Endothelial cell of umbilical vein (primary cell): ENCODE measurements around the gene LAD1. TPM values are rescaled to one million over a fixed set of nuclear protein-coding genes. Genes with fewer than 3 reads are reported as not detected.

Source experiments
- BruUV-seq: library from RNA; stranded (reverse); fragments of 400-500 nt; replicated peaks from 2 replicates; lab custom pipeline; 2021; lab: Mats Ljungman, UMichigan
- CTCF ChIA-PET: fragments of 300-600, 350-600 bp; sonication (Branson Sonifier 250); formaldehyde crosslinking; loops from one replicate; lab custom pipeline; 2021; ENCODE audit warnings: antibody characterized with exemption, inconsistent platforms; lab: Charles Lee
- POLR2A ChIA-PET: fragments of 300-600, 350-600 bp; sonication (Branson Sonifier 250); formaldehyde crosslinking; loops from one replicate; lab custom pipeline; 2021; ENCODE audit warnings: antibody characterized with exemption, inconsistent platforms; lab: Charles Lee
- DNase-seq: peaks from one replicate; pipeline ENCODE4 v3.0.0-alpha.2; 2011; ENCODE audit warnings: low read depth, low spot score
- FAIRE-seq: peaks from 2 replicates; lab custom pipeline; 2011; peaks lifted over from hg19 to GRCh38; lab: Jason Lieb, UNC
- H2AFZ ChIP-seq: 2 replicates; pipeline ENCODE4 v1.6.0; 2012; ENCODE audit warnings: low read depth, low read length, control low read depth, inconsistent platforms
- H3K27ac ChIP-seq: 2 replicates; pipeline ENCODE4 v1.5.1; 2011; ENCODE audit warnings: low read depth, mild to moderate bottlenecking, control low read depth, low read length, moderate library complexity; ENCODE audit not compliant: insufficient read depth
- H3K27me3 ChIP-seq, 2 experiments: 2 replicates each; pipeline versions ENCODE4 v1.6.0 to v1.6.1; 2011; ENCODE audit warnings: low read length in 2 of 2, mixed read lengths in 1 of 2; ENCODE audit not compliant: control insufficient read depth in 2 of 2, insufficient read depth in 2 of 2
- H3K36me3 ChIP-seq, 2 experiments: 2 replicates in 1 of 2; 3 replicates in 1 of 2; pipeline ENCODE4 v1.5.1; 2011; ENCODE audit warnings: low read length in 2 of 2, mild to moderate bottlenecking in 1 of 2, moderate library complexity in 1 of 2; ENCODE audit not compliant: control insufficient read depth in 2 of 2, insufficient read depth in 2 of 2; ENCODE audit errors: extremely low read depth in 1 of 2
- H3K4me1 ChIP-seq: 3 replicates; pipeline ENCODE4 v1.5.1; 2011; ENCODE audit warnings: mild to moderate bottlenecking, low read length; ENCODE audit not compliant: control insufficient read depth, insufficient read depth; ENCODE audit errors: extremely low read depth
- H3K4me2 ChIP-seq: 2 replicates; pipeline ENCODE4 v1.6.1; 2011; ENCODE audit warnings: low read length, control low read depth, mixed read lengths; ENCODE audit not compliant: insufficient read depth
- H3K4me3 ChIP-seq, 3 experiments: fragments of 200-600 bp in 1 of 3; sonication (generic), shearing (Covaris generic) in 1 of 3; replicated peaks in 1 of 3; 2 replicates each; pipeline ENCODE4 v1.5.1; 2011 to 2016; ENCODE audit warnings: control low read depth in 3 of 3, low read length in 3 of 3, mild to moderate bottlenecking in 2 of 3, inconsistent platforms in 1 of 3, low read depth in 1 of 3, moderate library complexity in 1 of 3; ENCODE audit not compliant: insufficient read depth in 1 of 3
- H3K79me2 ChIP-seq: 2 replicates; pipeline ENCODE4 v1.6.0; 2012; ENCODE audit warnings: low read length, inconsistent platforms; ENCODE audit not compliant: control insufficient read depth, insufficient read depth
- H3K9ac ChIP-seq: replicated peaks from 2 replicates; pipeline ENCODE3; 2011; ENCODE audit warnings: low read length, control low read depth; ENCODE audit not compliant: insufficient read depth; ENCODE audit errors: extremely low read depth
- H3K9me1 ChIP-seq: replicated peaks from 3 replicates; pipeline ENCODE4 v1.6.0; 2011; ENCODE audit warnings: mild to moderate bottlenecking, low read length; ENCODE audit not compliant: control insufficient read depth, insufficient read depth; ENCODE audit errors: extremely low read depth
- H3K9me3 ChIP-seq: replicated peaks from 2 replicates; pipeline ENCODE4 v1.5.1; 2012; ENCODE audit warnings: low read length, inconsistent platforms; ENCODE audit not compliant: control insufficient read depth, insufficient read depth
- H4K20me1 ChIP-seq: replicated peaks from 2 replicates; pipeline ENCODE3; 2011; ENCODE audit warnings: mild to moderate bottlenecking, low read length; ENCODE audit not compliant: control insufficient read depth, insufficient read depth; ENCODE audit errors: extremely low read depth
- EZH2 ChIP-seq: IDR thresholded peaks from 2 replicates; pipeline ENCODE4 v1.6.1; 2012; ENCODE audit warnings: borderline replicate concordance, low read depth, mild to moderate bottlenecking, moderate library complexity, low read length, inconsistent platforms; ENCODE audit not compliant: severe bottlenecking
- FOS ChIP-seq: IDR thresholded peaks from 2 replicates; pipeline ENCODE4 v1.6.1; 2011; ENCODE audit warnings: mild to moderate bottlenecking, low read length, moderate library complexity, borderline replicate concordance; ENCODE audit not compliant: insufficient read depth
- GATA2 ChIP-seq: IDR thresholded peaks from 2 replicates; pipeline ENCODE4 v1.7.0; 2011; ENCODE audit warnings: low read depth, mild to moderate bottlenecking, moderate library complexity, mixed read lengths, low read length; ENCODE audit not compliant: insufficient read length, insufficient read depth
- JUN ChIP-seq: IDR thresholded peaks from 2 replicates; pipeline ENCODE4 v1.6.1; 2011; ENCODE audit warnings: borderline replicate concordance, low read depth; ENCODE audit not compliant: insufficient read length, insufficient read depth
- MYC ChIP-seq: IDR thresholded peaks from one replicate; pipeline ENCODE4 v1.6.1; 2011; ENCODE audit warnings: mild to moderate bottlenecking, low read depth, low read length
- POLR2A ChIP-seq: IDR thresholded peaks from 2 replicates; pipeline ENCODE4 v1.6.1; 2012; ENCODE audit warnings: low read depth, mild to moderate bottlenecking, control low read depth, low read length
- POLR2AphosphoS5 ChIP-seq: IDR thresholded peaks from 2 replicates; pipeline ENCODE4 v1.6.1; 2012; ENCODE audit warnings: low read depth, mild to moderate bottlenecking, control low read depth, low read length, moderate library complexity; ENCODE audit not compliant: insufficient read depth
- dilution Hi-C: fragments of 300-500 bp; cut with MboI; formaldehyde crosslinking; loops from one replicate; pipeline ENCODE4 v1.15.0; 2019; ENCODE audit warnings: low sequenced_read_pairs; ENCODE audit not compliant: extremely low pct_ligation_motif_present
- intact Hi-C: fragments of 100-400 bp; cut with micrococcal nuclease; formaldehyde crosslinking; loops from one replicate; pipeline ENCODE4 v1.10.0; 2022
- polyA plus RNA-seq, 4 experiments: library from polyadenylated mRNA; depleted of rRNA in 3 of 4; stranded (reverse) in 3 of 4; unstranded in 1 of 4; fragments of >200 nt; gene quantifications; 2 replicates each; pipeline versions ENCODE4 v1.2.1 to v1.2.3, GENCODE V29; 2011 to 2012; ENCODE audit warnings: missing spikeins in 1 of 4
- total RNA-seq: library from RNA; stranded (reverse); gene quantifications from 2 replicates; pipeline ENCODE4 v1.2.3, GENCODE V29; 2021
- TF ChIP-seq, protein P1 (sequence below), 2 donors: IDR thresholded peaks; 1 replicate in 1 of 2; 2 replicates in 1 of 2; pipeline ENCODE4 v1.5.1; 2011; ENCODE audit warnings: low read length in 2 of 2, mild to moderate bottlenecking in 2 of 2, moderate library complexity in 2 of 2, control low read depth in 1 of 2, inconsistent platforms in 1 of 2, low read depth in 1 of 2; ENCODE audit not compliant: insufficient read depth in 1 of 2; ENCODE audit errors: extremely low read depth in 1 of 2
- TF ChIP-seq, protein P2 (sequence below): IDR thresholded peaks from 2 replicates; pipeline ENCODE4 v1.6.1; 2011; ENCODE audit not compliant: insufficient read depth, insufficient read length

Gene LAD1
- total and polyA plus RNA-seq, 2 donors (not counting 3 experiments of a cell fraction or from before 2014, with no cell fraction given), result not detected

DNA sequence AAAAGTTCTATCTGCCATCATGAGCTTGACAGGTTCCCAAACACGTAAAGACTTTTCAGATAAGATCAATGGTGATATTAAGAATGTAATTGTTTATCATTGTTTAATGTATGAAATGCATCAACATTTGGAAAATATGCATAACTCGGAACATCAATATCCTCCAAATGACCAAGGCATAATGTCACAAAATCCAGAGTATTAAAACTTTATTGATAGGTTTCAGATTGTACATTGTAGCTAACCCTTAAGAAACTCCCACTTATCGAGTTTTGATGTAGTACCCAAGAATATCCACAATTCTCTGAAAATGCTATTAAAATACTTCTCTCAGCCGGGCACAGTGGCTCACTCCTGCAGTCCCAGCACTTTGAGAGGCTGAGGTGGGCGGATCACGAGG, 34.5 kb upstream of the LAD1 start:
- Histone ChIP-seq H3K36me3 (no peaks in the 10 kb centered on the region), H3K9me1 (no peaks in the 10 kb centered on the region), H3K27me3 (peaks cover 5 to 10% of the 10 kb centered on the region in 2 experiments), H4K20me1 (no peaks in the 10 kb centered on the region), H3K27ac (no peak overlapping the region), H3K9ac (no peak overlapping the region), H3K4me2 (no peak overlapping the region), H3K4me3 (no peak overlapping the region), H3K4me1 (no peaks in the 10 kb centered on the region), H2AFZ (no peak overlapping the region), H3K79me2 (no peaks in the 10 kb centered on the region), H3K9me3 (no peaks in the 10 kb centered on the region)
- dilution Hi-C loops (no loop called here), intact Hi-C loops (loop anchor here (2.0 kb wide), 1 partner anchor 49 kb away; no protein-coding TSS in a partner anchor)
- FAIRE-seq (no peak), DNase-seq (no peak)
- POLR2A ChIA-PET, result no interaction called here
- TF ChIP-seq JUN (no peak), EZH2 (no peak), FOS (no peak), POLR2AphosphoS5 (no peak), MYC (no peak), GATA2 (no peak), POLR2A (no peak)
- TF ChIP-seq, protein P1, sequence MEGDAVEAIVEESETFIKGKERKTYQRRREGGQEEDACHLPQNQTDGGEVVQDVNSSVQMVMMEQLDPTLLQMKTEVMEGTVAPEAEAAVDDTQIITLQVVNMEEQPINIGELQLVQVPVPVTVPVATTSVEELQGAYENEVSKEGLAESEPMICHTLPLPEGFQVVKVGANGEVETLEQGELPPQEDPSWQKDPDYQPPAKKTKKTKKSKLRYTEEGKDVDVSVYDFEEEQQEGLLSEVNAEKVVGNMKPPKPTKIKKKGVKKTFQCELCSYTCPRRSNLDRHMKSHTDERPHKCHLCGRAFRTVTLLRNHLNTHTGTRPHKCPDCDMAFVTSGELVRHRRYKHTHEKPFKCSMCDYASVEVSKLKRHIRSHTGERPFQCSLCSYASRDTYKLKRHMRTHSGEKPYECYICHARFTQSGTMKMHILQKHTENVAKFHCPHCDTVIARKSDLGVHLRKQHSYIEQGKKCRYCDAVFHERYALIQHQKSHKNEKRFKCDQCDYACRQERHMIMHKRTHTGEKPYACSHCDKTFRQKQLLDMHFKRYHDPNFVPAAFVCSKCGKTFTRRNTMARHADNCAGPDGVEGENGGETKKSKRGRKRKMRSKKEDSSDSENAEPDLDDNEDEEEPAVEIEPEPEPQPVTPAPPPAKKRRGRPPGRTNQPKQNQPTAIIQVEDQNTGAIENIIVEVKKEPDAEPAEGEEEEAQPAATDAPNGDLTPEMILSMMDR (IDR thresholded peaks at IDR 0.05; ENCODE audit: extremely low read depth in 1 of 2, insufficient read depth in 1 of 2, low read depth in 1 of 2, low read length in 2 of 2), result no peak
- TF ChIP-seq, protein P2, sequence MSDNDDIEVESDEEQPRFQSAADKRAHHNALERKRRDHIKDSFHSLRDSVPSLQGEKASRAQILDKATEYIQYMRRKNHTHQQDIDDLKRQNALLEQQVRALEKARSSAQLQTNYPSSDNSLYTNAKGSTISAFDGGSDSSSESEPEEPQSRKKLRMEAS, result no peak
- CTCF ChIA-PET, result interaction anchor here (0.7 to 1.7 kb wide), 4 partner anchors 15 to 79 kb away, joined by 3 to 9 read pairs (median 4); partner anchors contain the start of gene PHLDA3
- no TSS peak for BruUV-seq
